WERI-Rb-1 (cell line): ENCODE results near the gene RET.

Source experiments
- DNase-seq: peaks from one replicate; pipeline ENCODE4 v3.0.0-alpha.2; 2020
- H3K27ac ChIP-seq: fragments of 250-450 bp; sonication (Bioruptor Pico); 2 replicates; pipeline ENCODE4 v1.5.1; 2020; ENCODE audit warnings: mild to moderate bottlenecking, moderate library complexity
- H3K27me3 ChIP-seq: fragments of 250-450 bp; sonication (Bioruptor Pico); 2 replicates; pipeline ENCODE4 v1.5.1; 2021; ENCODE audit warnings: mild to moderate bottlenecking, low read depth, moderate library complexity; ENCODE audit not compliant: insufficient read depth, severe bottlenecking
- H3K36me3 ChIP-seq: fragments of 250-450 bp; sonication (Bioruptor Pico); 2 replicates; pipeline ENCODE4 v1.5.1; 2020; ENCODE audit warnings: mild to moderate bottlenecking, moderate library complexity
- H3K4me3 ChIP-seq: 2 replicates; pipeline ENCODE4 v1.5.1; 2011; ENCODE audit warnings: low read depth, mild to moderate bottlenecking, control low read depth, low read length
- H3K9me3 ChIP-seq: fragments of 250-450 bp; sonication (Bioruptor Pico); 2 replicates; pipeline ENCODE4 v1.5.1; 2021; ENCODE audit warnings: mild to moderate bottlenecking, moderate library complexity; ENCODE audit not compliant: severe bottlenecking
- TF ChIP-seq, protein P1 (sequence below): IDR thresholded peaks from 2 replicates; pipeline ENCODE4 v1.5.1; 2011; ENCODE audit warnings: low read depth, mild to moderate bottlenecking, control low read depth, inconsistent platforms, low read length

The RET gene

GRCh38 chr10:43076876-43077420, at the start of gene RET:
RET (plus strand) TSS chr10:43077069; CDS start chr10:43077259, 190 bp downstream.
- TF ChIP-seq, protein P1, sequence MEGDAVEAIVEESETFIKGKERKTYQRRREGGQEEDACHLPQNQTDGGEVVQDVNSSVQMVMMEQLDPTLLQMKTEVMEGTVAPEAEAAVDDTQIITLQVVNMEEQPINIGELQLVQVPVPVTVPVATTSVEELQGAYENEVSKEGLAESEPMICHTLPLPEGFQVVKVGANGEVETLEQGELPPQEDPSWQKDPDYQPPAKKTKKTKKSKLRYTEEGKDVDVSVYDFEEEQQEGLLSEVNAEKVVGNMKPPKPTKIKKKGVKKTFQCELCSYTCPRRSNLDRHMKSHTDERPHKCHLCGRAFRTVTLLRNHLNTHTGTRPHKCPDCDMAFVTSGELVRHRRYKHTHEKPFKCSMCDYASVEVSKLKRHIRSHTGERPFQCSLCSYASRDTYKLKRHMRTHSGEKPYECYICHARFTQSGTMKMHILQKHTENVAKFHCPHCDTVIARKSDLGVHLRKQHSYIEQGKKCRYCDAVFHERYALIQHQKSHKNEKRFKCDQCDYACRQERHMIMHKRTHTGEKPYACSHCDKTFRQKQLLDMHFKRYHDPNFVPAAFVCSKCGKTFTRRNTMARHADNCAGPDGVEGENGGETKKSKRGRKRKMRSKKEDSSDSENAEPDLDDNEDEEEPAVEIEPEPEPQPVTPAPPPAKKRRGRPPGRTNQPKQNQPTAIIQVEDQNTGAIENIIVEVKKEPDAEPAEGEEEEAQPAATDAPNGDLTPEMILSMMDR = no peak
- Histone ChIP-seq H3K27me3 (peaks cover 92% of the 10 kb centered on the region), H3K27ac (no peak within 1 kb of the TSS), H3K9me3 (no peaks in the 10 kb centered on the region), H3K36me3 (no peaks in the 10 kb centered on the region), H3K4me3 (no peak within 1 kb of the TSS; the same call in 1 of the 2 replicates)
- peak; percentile 22 for DNase-seq

DNA sequence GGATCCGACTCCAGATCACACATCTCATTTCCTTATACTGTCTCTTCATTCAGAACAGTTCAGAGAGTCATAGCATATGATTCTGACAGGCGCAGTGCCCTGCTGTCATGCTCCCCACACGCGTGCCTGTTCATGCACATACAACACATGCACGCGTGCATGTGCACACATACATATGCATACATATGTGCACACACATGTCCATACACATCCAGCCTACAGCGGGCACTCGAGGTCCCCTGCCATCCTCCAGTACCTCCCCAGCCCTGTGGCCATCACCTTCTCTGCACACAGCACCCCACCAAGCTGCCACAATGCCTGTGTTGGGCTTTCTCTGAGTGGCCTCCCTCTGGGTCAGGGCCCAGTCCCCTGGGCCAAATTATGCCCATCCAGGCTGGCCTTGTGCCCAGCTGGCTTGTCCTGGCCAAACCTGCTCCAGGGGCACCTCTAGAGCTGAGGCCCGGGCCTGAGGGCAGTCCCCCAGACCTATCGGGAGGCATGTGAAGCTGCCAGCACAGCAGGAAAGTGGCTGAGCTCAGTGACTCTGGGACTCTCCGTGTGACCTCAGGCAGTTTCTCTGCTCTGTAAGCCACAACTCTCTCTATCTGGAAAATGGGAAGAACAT, 49.4 kb upstream of the RET start:
- no peak overlapping the region for H3K4me3 ChIP-seq
- H3K36me3 ChIP-seq = no peaks in the 10 kb centered on the region
- no peak for DNase-seq
- TF ChIP-seq, protein P1 = no peak
- no peak overlapping the region for H3K27ac ChIP-seq
- peaks cover 81% of the 10 kb centered on the region for H3K27me3 ChIP-seq
- H3K9me3 ChIP-seq = peaks cover under 1% of the 10 kb centered on the region

DNA sequence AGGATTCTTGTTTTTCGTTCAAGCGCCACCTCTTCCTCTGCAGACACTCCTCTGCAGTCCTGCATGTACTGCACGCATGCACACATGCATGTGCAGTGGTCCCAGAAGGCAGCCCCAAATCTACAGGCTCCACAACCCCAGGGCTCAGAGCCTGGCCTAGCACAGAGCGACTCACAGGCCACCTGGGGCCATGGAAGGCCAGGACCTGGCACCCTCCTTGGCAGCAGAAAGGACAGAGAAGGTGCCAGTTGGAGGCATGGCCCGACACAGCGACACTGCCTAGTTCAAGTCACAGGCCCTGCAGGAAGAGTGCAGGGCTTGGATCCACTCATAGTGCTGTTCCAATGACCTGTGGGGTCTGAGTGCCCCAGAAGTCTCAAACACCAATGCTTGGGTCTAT, 48.7 kb upstream of the RET start:
- Histone ChIP-seq H3K36me3 (no peaks in the 10 kb centered on the region), H3K27me3 (peaks cover 78% of the 10 kb centered on the region), H3K4me3 (no peak overlapping the region), H3K27ac (no peak overlapping the region), H3K9me3 (peaks cover 7% of the 10 kb centered on the region)
- TF ChIP-seq, protein P1 = no peak
- DNase-seq = no peak

GRCh38 chr10:43029043-43029442, 47.8 kb upstream of the RET start:
- DNase-seq = no peak
- TF ChIP-seq, protein P1 = no peak
- H3K4me3 ChIP-seq = no peak overlapping the region
- peaks cover 75% of the 10 kb centered on the region for H3K27me3 ChIP-seq
- no peak overlapping the region for H3K27ac ChIP-seq
- no peaks in the 10 kb centered on the region for H3K36me3 ChIP-seq
- H3K9me3 ChIP-seq = peaks cover 7% of the 10 kb centered on the region

DNA sequence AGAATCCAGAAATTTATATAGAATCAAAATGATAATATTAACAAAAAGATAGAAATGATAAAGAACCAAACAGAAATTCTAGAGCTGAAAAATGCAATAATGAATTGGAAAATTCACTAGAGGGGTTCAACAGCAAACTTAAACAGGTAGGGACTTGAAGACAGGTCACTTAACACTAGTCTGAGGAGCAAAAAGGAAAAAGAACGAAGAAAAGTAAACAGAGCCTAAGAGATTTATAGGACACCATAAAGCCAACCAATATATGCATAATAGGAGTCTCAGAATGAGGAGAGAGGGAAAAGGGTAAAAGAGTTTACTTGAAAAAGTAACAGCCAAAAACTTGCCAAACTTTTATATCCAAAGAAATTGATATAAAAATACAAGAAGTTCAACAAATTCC, 44.3 kb upstream of the RET start:
- Histone ChIP-seq H3K27ac (no peak overlapping the region), H3K4me3 (no peak overlapping the region), H3K9me3 (peaks cover 7% of the 10 kb centered on the region), H3K36me3 (no peaks in the 10 kb centered on the region), H3K27me3 (peaks cover 75% of the 10 kb centered on the region)
- TF ChIP-seq, protein P1 = no peak
- no peak for DNase-seq

GRCh38 chr10:43035800-43036199, 41.1 kb upstream of the RET start:
- Histone ChIP-seq H3K4me3 (no peak overlapping the region), H3K9me3 (peaks cover 7% of the 10 kb centered on the region), H3K27ac (no peak overlapping the region), H3K36me3 (no peaks in the 10 kb centered on the region), H3K27me3 (peaks cover 73% of the 10 kb centered on the region)
- no peak for DNase-seq
- TF ChIP-seq, protein P1 = no peak
